Forelimb muscle (tissue), 1 donor: ENCODE results near the gene ARPIN. TPM values are rescaled to one million over a fixed set of nuclear protein-coding genes. Genes with fewer than 3 reads are reported as not detected.
"Not testable (repeated sequence)": the region's sequence is repeated elsewhere in the genome, so short reads cannot be mapped to it uniquely, and the experiment has no call there.

Experiments used
- DNase-seq: peaks from one replicate; pipeline ENCODE4 v3.0.0-alpha.2; 2013; ENCODE audit warnings: low read depth
- polyA plus RNA-seq: library from polyadenylated mRNA; unstranded; fragments of 120-200 nt; gene quantifications from one replicate; pipeline ENCODE4 v1.2.1, GENCODE V29; 2013; ENCODE audit not compliant: insufficient read length

Gene ARPIN
- polyA plus RNA-seq, 1 donor: 13.8 TPM

DNA sequence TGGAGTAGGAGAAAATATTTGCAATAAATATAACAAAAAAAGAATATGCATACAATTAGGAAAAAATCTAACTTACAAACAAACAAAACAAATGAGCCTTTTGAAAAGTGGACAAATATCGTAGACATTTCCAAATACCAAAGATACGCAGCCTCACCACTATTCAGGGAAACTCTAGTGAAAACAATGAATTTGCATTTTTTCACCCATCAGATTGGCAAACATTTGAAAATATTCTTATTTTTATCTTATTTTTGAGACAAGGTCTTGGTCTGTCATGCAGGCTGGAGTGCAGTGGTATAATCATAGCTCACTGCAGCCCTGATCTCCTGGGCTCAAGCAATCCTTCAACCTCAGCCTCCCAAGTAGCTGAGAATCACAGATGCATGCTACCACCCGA is 34.4 kb downstream of the ARPIN start:
- DNase-seq: no peak

DNA sequence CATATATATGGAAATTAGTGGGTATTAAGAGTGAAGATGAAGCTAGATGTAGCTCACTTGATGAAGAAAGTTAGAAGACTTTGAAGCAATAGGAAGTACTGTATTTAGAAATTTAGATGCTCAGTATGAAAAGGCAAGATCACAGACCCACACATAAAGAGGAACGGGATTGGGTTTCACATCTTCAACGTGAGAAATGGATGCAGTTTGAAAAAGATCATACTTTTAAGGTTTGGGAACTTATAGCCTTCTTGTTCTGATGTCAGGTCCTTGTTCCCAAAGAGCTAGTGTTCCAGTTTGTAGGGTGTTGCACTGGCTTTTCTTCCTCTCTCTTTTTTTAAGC is 35.7 kb downstream of the ARPIN start:
- DNase-seq: no peak

DNA sequence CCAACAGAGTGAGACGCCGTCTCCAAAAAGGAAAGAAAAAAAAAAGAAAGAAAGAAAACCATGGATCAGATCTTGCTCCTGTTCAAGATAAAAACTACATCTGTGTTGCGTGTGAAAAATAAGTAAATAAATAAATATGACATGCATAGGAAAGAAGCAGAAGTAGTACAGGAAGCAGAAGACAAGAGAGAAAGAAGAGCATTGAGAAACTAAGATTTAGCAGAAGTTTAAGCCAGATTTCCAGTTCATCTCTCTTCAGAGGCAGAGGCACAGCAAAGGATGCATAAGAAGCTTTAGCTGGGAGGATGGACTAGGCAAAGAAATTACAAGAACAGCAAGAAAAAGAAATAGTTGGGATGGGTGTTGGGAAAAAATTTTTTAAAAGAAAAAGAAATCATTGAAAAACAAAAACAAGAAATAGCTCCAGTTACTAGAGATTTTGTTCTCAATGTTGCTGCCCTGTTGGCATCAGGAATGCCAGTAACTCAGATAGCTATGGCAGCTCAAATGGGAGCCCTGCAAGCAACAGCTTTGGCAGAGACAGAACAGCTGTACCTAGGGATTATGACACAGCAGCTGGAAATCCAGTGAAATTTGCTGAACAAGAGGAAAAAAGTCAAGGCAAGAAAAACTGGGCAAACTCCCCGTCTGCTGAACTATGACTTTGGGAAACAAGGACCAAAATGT is 36.2 kb downstream of the ARPIN start:
- DNase-seq: no peak

DNA sequence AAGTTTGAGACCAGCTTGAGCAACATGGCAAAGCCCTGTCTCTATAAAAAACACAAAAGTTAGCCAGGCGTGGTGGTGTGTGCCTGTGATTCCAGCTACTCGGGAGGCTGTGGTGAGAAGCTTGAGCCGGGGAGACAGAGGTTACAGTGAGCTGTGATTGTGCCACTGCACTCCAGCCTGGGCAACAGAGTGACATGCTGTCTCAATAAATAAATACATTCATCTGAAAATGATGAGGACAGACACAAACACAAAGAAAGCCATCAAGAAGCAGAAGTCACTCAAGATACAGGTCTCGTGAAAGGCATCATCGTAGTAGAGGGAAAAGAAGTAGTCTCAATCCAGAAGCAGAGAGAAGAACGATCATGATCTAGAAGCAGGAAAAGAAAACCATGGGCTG is 37.0 kb downstream of the ARPIN start:
- DNase-seq: no peak

DNA sequence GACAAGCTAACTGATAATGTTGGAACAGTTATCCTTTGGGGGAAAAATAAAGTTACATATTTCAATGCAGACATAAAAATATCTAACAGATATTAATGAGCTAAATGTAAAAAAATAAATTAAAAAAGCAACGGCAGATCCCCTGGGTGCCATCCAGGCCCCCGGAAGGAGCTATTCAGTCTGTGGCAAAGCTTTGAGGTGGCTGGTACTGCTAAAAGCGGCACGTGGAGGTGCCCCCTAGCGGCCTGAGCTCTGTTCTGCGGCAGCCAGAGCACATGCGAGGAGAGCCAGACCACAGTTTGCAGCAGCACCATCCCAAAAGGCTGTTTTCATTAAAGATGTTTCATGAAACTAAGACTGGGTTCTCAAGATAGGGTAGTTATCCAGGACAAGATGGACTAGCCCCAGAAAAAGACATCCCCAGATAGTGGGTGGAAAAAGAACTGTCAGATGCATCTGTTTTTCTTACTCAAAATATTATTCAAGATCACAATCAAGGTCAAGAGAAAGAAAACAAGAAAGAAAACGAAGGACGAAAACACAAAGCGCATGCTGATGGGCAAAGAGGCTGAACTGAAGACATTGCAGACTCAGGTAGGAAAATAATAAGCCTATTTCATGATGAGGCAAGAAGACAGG is 37.7 kb downstream of the ARPIN start:
- no peak for DNase-seq

DNA sequence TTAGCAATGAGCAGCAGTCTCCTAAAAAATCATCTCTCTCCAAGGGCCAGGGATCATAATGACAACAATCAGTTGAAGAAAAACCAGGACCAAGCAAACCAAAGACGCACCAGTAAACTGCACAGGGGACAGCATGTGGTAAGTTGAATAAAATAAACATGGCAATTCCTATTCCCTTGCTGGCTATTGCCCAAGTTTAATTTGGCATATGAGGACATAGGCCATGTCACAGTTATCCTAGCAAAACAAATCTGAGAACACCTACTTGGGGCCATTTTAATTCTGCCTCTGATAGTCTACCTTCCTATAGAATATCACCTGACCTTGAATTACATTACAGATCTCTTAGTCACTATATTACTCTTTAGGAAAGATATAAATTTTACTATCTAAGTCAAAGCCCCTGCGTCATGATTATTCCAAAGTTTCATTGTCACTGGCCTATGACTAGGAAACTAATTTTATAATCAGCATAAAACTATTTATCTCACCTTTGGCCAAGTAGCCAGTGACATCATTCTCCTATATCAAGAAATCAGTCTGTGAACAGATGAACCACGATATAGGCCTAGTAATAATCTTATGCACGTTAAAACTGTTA is 42.0 kb downstream of the ARPIN start:
- no peak for DNase-seq

DNA sequence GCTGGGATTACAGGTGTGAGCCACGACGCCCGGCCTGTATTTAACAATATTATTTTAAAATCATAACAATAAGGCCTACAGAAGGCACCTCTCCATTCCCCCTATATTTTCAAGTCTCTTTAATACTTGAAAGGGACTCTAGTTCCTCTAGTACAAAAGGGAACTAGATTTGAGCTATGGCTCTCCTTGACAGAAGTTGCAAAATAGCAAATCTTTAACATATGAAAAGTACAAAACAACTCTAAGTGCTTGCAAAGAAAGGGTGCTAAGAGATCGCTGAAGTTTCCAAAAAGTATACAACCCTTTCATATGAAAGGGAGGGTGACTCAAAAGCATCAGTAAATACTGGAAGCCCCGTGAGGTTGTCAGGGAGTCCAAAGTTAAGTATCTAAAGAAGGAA is 42.7 kb downstream of the ARPIN start:
- no peak for DNase-seq

DNA sequence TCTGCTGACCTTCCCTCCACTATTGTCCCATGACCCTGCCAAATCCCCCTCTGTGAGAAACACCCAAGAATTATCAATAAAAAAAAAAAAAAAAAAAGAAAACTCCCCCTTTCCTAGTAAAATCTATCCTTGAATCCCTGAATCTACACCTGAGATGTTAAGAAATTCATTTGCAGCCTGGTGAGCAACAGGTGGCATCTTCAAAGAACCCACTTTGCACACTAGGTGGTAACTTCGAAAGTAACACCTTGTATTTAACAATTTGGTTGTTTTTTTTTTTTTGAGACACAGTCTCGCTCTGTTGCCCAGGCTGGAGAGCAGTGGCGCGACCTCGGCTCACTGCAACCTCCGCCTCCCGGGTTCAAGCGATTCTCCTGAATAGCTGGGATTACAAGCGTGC is 43.3 kb downstream of the ARPIN start:
- DNase-seq: not testable (repeated sequence)

DNA sequence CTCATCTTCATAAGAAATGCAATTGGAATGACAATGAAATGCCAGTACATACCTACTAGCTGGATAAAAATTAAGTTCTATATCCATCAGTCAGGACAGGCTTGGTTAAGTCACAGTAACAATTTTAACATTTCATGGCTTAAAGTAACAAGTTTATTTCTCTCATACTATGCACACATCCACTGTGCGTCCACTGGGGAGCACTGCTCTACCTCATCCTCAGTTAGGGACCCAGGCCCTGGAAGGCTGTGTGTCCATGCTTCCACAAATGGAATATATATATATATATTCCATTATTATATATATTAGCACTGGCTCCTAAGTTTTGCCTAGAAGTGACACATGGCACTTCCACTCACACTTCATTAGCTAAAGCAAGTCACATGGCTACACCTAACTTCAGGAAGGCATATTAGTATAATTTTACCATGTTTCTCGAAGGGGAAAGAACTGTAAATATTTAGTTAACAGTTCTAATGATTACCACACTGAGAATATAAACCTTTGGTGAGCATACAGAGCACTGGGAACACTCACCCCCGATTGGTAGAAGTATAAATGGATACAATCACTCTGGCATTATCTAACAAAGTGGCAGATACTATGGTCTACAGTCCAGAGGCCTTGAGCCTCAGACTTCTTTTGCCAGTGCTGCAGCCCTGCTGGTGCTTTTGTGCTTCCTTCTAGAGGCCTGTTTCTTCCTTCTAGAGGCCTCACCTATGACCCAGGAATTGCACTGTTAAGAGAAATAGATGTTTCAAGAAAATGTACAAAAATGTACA is 47.6 kb downstream of the ARPIN start:
- no peak for DNase-seq

DNA sequence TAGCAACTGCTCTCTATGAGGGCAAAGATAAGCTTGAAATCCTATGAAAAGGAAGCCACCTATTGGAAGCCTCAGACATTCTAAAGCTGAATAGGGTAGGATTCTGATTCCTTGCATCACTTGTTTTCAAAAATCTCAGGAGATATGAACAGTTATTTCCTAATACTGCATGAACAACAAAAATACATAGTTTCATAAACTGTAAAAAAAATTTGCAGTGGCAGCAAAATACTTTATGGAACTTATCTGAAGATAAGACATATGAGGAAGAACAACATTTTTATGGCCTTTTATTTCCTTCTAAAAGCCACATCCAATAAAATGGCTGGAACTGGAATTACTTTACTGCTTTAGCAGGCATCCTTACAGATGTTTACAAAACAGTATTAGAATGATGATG is 48.8 kb downstream of the ARPIN start:
- DNase-seq: no peak

DNA sequence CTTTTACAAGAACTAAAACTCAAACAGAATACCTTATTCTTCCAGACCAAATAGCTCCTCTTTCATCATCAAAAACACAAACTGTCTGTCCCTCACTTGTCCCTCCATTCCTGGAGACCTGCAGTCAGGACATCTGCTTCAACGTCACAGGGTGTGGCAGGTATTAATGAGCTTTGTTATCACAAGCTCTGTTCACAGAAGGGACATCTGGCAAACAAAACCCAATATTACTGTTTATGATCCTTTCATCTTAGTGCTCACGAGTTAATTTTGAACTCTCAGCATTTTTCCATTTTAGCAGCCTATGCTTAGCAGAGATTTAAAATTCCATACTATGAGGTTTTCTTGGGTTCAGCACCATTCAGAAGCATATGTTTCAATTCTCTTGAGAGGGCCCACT is 51.9 kb downstream of the ARPIN start:
- no peak for DNase-seq

DNA sequence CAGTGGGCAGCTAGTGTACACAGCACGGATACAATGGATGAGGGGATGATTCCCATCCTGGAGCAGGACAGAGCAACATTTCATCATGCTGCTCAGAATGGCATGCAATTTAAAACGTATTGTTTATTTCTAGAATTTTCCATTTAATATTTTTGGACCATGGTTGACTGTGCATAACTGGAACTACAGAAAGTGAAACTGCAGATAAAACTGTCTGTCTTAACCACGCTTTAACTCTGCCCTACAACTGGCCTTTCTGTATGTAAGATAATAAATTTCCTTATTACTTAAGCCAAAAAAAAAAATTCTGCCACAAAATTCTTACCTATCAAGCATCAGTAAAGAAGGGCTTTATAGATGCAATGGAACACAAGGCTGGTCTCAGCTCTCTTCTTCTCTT is 52.3 kb downstream of the ARPIN start:
- no peak for DNase-seq

DNA sequence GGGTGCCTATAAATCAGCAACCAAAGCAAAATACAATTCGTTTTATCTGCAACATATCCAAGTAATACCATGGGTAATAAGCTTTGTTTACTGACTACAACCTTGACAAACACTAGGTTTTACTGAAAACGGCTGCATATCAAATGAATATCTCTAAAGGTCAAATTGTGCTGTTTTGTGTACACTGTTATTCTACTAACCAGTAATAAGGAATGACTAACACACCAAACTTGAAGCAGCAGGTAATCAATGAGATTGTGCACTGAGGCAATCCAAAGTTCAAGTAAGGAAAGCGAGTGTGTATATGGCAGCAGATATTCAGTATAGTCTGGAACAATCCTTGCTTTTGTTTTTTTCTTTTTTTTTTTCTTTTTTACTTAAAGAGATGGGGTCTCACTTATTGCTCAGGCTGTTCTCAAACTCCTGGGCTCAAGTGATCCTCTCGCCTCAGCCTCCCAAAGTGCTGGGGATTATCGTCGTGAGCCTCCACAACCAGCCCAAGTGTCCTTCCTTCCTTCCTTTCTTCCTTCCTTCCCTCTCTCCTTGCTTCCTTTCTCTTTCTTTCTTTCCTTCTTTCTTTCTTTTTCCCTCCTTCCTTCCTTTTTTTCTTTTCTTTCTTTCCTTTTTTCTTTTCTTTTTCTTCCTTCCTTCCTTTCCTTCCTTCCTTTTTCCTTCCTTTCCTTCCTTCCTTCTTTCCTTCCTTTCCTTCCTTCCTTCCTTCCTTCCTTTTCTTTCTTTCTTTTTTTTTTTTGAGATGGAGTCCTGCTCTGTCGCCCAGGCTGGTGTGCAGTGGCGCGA is 53.9 kb downstream of the ARPIN start:
- DNase-seq: no peak

DNA sequence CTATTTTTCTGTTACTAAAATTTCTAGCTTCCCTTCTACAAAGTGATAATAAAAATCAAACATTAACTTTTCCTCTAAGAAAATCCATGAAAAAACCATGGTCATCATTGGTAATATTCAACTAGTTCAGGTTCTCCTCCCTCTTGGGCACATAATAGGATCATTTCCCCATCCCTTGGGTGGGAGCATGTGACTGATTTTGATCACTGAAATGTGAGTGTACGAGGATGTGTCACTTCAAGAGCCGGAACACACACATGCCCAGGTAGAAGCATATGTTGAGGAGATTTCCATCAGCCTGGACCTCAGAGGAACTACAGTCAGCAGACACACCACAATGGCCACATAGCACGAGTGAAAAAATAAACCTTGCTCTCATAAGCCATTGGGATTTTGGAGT is 55.1 kb downstream of the ARPIN start:
- DNase-seq: no peak

DNA sequence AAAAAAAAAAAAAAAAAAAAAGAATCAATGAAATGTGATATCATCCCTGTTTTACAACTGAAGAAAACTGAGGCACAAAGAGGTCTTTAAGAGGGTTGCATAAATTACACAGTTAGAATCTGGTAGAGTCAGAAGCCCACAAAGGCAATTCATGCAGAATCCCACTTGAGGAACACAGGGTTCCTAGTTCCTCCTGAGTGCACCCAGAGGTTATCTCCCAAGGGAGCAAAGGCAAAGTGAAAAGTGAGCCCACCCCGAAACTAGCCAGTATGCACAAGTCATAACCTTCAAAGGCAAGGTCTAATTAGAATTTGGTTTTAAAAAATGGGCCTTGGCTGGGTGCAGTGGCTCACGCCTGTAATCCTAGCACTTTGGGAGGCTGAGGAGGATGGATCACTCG is 56.8 kb downstream of the ARPIN start:
- DNase-seq: no peak

DNA sequence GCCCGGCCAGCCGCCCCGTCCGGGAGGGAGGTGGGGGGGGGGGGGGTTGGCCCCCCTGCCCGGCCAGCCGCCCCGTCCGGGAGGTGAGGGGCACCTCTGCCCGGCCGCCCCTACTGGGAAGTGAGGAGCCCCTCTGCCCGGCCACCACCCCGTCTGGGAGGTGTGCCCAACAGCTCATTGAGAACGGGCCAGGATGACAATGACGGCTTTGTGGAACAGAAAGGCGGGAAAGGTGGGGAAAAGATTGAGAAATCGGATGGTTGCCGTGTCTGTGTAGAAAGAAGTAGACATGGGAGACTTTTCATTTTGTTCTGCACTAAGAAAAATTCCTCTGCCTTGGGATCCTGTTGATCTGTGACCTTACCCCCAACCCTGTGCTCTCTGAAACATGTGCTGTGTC is 57.9 kb downstream of the ARPIN start:
- DNase-seq: not testable (repeated sequence)

DNA sequence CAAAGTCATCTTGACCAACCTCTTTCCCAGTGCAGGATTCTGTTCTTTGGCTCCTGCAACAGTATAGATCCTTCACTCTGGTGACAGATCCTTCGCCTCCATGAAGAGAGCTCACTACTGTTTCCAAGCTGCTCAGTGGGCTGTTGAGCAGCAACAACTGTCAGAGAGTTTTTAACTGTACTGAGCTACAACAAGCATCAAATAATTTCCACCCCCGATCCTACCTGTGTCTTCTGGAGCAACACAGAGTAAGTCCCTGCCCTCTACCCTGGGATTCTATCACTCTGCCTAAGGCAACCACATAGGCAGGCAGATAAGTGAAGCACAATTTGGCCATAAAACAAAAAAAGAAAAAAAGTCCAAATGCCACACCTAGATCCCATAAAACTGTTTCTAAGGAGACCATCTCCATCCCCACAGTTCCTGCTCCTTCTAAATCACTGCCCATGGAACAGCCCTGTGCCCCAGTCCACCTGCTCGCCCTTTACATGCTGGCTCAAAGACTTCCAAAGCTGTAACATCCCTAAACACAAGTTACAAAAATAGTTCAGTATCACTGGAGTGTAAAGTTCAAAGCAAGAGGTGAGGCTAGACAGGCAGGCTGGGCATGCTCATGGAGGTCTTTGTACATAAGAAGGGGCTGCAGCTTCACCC is 60.3 kb downstream of the ARPIN start:
- no peak for DNase-seq

DNA sequence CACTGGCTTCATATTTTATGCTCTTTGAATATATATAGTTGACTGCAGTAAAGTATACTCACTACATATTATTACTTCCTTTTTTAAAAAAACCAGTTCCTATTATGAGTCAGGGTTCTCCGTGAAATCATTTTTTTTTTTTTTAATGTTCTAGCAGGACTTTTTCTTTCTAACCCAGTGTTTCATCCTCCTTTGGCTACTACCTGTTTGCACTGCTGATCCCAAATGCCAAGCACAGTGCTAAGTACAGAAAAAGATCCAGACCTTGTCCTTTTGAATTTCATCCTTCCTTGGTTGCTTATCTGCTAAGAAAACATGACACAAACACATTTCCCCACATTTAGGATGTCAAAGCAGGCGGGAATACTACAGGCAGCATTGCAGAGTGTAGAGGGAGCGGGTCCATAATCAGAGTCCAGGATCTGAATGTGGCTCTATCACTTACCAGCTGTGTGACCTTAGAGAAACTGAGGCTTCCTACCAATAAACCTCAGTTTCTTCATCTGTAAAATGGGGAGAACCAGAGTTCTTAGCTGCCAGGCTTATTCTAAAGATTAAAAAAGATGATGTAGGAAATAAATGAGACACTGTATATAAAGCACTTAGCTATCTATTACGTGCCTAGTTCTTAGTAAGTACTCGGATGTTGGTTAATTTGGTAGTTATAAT is 60.9 kb downstream of the ARPIN start:
- DNase-seq: no peak

DNA sequence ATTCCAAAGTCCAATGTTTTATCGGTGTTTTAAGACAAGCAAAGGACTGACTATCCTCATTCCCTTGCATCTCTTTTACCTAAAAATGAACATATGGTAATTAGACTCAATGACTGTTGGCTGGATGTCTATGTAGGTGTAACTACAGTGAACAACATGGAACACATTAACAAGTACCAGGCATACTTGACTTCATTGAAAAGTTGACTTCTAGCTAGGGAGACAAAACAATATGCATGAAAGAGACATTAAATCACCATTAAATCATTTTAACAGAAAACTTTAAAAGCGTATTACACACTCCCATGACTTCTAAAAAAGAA is 63.8 kb downstream of the ARPIN start:
- DNase-seq: no peak

DNA sequence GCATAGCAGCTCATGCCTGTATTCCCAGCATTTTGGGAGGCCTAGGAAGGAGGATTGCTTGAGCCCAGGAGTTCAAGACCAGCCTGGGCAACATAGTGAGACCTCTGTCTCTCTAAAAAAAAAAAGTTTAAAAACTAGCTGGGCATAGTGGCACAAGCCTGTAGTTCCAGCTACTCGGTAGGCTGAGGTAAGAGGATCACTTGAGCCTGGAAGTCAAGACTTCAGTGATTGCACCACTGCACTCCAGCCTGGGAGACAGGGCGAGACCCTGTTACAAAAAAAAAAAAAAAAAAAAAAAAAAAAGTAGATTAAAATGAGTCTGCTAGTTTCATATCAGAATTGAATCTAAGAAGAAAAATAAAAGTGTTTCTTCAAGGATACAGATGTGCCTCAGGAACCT is 65.7 kb downstream of the ARPIN start:
- no peak for DNase-seq

DNA sequence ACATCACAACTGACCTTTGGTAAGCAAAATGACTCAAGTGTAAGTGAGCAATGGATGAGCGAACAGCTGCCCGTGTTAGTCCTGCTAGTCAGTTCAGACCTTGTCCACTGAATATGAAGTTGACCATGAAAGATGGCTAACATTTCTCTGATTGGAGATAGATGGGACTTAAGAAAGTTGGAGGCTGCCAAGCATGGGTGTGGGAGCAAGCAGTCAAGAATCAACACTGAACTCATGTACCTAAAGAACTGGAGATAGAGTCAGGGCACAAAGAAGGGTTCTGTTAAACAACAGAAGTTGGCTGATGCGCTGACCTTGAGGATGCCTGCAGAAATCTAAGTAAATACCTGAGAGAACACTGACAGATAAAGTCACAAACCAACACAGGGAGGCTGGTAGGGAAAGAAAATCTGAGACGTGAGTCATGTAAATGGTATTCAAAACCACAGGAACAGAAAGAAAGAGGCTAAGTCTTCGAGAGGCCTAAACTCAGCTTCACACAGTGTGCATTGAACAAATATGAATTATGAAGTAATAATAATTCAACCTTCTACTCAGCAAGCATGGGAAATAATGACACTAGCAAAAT is 67.4 kb downstream of the ARPIN start:
- DNase-seq: no peak
